ENCODE data around the gene SMIM30.

DNA sequence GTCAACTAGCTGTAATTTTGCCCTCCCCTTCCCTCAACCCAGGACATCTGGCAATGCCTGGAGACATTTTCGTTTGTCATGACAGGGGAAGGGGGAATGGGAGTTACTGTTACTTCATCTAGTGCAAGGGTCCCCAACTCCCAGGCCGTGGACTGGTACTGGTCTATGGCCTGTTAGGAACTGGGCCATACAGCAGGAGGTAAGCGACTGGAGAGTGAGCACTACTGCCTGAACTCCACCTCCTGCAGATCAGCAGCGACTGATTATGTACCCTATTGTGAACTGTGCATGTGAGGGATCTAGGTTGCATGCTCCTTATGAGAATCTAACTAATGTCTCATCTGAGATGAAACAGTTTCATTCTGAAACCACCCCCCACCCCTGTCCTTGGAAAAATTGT is 22.6 kb upstream of the SMIM30 start:
- TF ChIP-seq EZH2phosphoT487 (IDR thresholded peaks at IDR 0.05; ENCODE audit: insufficient read depth, low read depth) (no peak), EZH2 (IDR thresholded peaks at IDR 0.05; ENCODE audit: insufficient read depth, poor library complexity, severe bottlenecking) (no peak)

All from GM23248 (cell line).